OCI-LY1 (cell line): ENCODE measurements around the gene CANT1.

Experiments
- H2AFZ ChIP-seq: fragments of 200-600 bp; sonication (generic), shearing (Covaris generic); 2 replicates; pipeline ENCODE4 v1.6.0; 2014; ENCODE audit warnings: antibody characterized with exemption, mild to moderate bottlenecking, low read length
- H3F3A ChIP-seq: fragments of 200-600 bp; sonication (generic), shearing (Covaris generic); 2 replicates; pipeline ENCODE4 v1.6.0; 2014; ENCODE audit warnings: mild to moderate bottlenecking, antibody characterized with exemption, low read length, moderate library complexity; ENCODE audit not compliant: insufficient read depth
- H3K27ac ChIP-seq: fragments of 200-600 bp; sonication (generic); 2 replicates; pipeline ENCODE4 v1.5.1; 2014; ENCODE audit warnings: low read length, mixed run types, mild to moderate bottlenecking, low read depth; ENCODE audit not compliant: poor library complexity, severe bottlenecking
- H3K27me3 ChIP-seq: fragments of 200-600 bp; sonication (generic); 2 replicates; pipeline ENCODE4 v1.6.0; 2014; ENCODE audit warnings: antibody characterized with exemption, mild to moderate bottlenecking, low read length, moderate library complexity; ENCODE audit not compliant: insufficient read depth
- H3K36me3 ChIP-seq: fragments of 200-600 bp; sonication (generic); 2 replicates; pipeline ENCODE4 v1.6.1; 2014; ENCODE audit warnings: mild to moderate bottlenecking, antibody characterized with exemption, low read length, moderate library complexity, mixed read lengths; ENCODE audit not compliant: insufficient read depth
- H3K4me1 ChIP-seq: fragments of 200-600 bp; sonication (generic); 2 replicates; pipeline ENCODE4 v1.5.1; 2014; ENCODE audit warnings: mild to moderate bottlenecking, low read length, moderate library complexity; ENCODE audit not compliant: insufficient read depth, severe bottlenecking
- H3K4me2 ChIP-seq: fragments of 200-600 bp; sonication (generic), shearing (Covaris generic); 2 replicates; pipeline ENCODE4 v1.6.1; 2014; ENCODE audit warnings: low read length
- H3K4me3 ChIP-seq: fragments of 200-600 bp; sonication (generic); 2 replicates; pipeline ENCODE4 v1.5.1; 2014; ENCODE audit warnings: low read length, low read depth, mild to moderate bottlenecking, mixed read lengths; ENCODE audit not compliant: poor library complexity, severe bottlenecking
- H3K79me2 ChIP-seq: fragments of 200-600 bp; shearing (Covaris generic); 2 replicates; pipeline ENCODE4 v1.6.1; 2016; ENCODE audit warnings: mixed run types, low read length, mixed read lengths; ENCODE audit not compliant: insufficient read depth
- H3K9ac ChIP-seq: fragments of 200-600 bp; sonication (generic), shearing (Covaris generic); 2 replicates; pipeline ENCODE4 v1.6.1; 2014; ENCODE audit warnings: mild to moderate bottlenecking, low read length, mixed read lengths
- H3K9me2 ChIP-seq: fragments of 200-600 bp; sonication (generic), shearing (Covaris generic); 2 replicates; pipeline ENCODE4 v1.6.1; 2014; ENCODE audit warnings: low read depth, mild to moderate bottlenecking, low read length, mixed read lengths
- H3K9me3 ChIP-seq: fragments of 200-600 bp; shearing (Covaris generic); 2 replicates; pipeline ENCODE4 v1.6.1; 2014; ENCODE audit warnings: low read length, mixed read lengths
- H4K20me1 ChIP-seq: fragments of 200-600 bp; sonication (generic), shearing (Covaris generic); 2 replicates; pipeline ENCODE4 v1.6.0; 2016; ENCODE audit warnings: mild to moderate bottlenecking, low read length; ENCODE audit not compliant: insufficient read depth
- CTCF ChIP-seq: fragments of 200-600 bp; sonication (generic), shearing (Covaris generic); IDR thresholded peaks from 2 replicates; pipeline ENCODE4 v1.5.1; 2017; ENCODE audit warnings: mild to moderate bottlenecking, antibody characterized with exemption, low read length, moderate library complexity, mixed read lengths
- EZH2 ChIP-seq: fragments of 200-600 bp; sonication (generic), shearing (Covaris generic); IDR thresholded peaks from 2 replicates; pipeline ENCODE4 v1.8.0; 2017; ENCODE audit warnings: borderline replicate concordance, mixed run types, mild to moderate bottlenecking, antibody characterized with exemption, low read length, moderate library complexity, mixed read lengths

The CANT1 gene

GRCh38 chr17:78991017-78991738 is 18.4 kb downstream of the CANT1 start:
- Histone ChIP-seq H4K20me1 (no peaks in the 10 kb centered on the region), H3K4me2 (no peak overlapping the region), H3K27me3 (no peaks in the 10 kb centered on the region), H3K9me2 (no peaks in the 10 kb centered on the region), H3F3A (no peaks in the 10 kb centered on the region), H3K4me3 (no peak overlapping the region), H2AFZ (no peak overlapping the region), H3K36me3 (peaks cover 49% of the 10 kb centered on the region), H3K9ac (no peak overlapping the region), H3K79me2 (no peaks in the 10 kb centered on the region), H3K4me1 (no peaks in the 10 kb centered on the region), H3K9me3 (no peaks in the 10 kb centered on the region), H3K27ac (no peak overlapping the region)
- no peak for TF ChIP-seq EZH2
- TF ChIP-seq CTCF, result no peak

- H3K4me2 ChIP-seq, result no peak overlapping the region
- no peaks in the 10 kb centered on the region for H3K4me1 ChIP-seq
- no peaks in the 10 kb centered on the region for H3K27me3 ChIP-seq
- H2AFZ ChIP-seq, result no peak overlapping the region
- no peaks in the 10 kb centered on the region for H3K79me2 ChIP-seq
- no peak overlapping the region for H3K9ac ChIP-seq
- no peaks in the 10 kb centered on the region for H3F3A ChIP-seq
- no peak overlapping the region for H3K4me3 ChIP-seq
- H3K9me3 ChIP-seq, result no peaks in the 10 kb centered on the region
- TF ChIP-seq EZH2 (no peak), CTCF (no peak)
- H4K20me1 ChIP-seq, result no peaks in the 10 kb centered on the region
- H3K9me2 ChIP-seq, result no peaks in the 10 kb centered on the region
- H3K27ac ChIP-seq, result no peak overlapping the region
- peaks cover 42% of the 10 kb centered on the region for H3K36me3 ChIP-seq
Observed at GRCh38 chr17:78990349-78991016, 19.1 kb downstream of the CANT1 start.

- no peaks in the 10 kb centered on the region for H3K27me3 ChIP-seq
- no peaks in the 10 kb centered on the region for H3K79me2 ChIP-seq
- H3K27ac ChIP-seq, result no peak overlapping the region
- no peaks in the 10 kb centered on the region for H3F3A ChIP-seq
- H3K36me3 ChIP-seq, result peaks cover 30% of the 10 kb centered on the region
- H3K4me1 ChIP-seq, result no peaks in the 10 kb centered on the region
- H2AFZ ChIP-seq, result no peak overlapping the region
- H4K20me1 ChIP-seq, result no peaks in the 10 kb centered on the region
- H3K4me2 ChIP-seq, result no peak overlapping the region
- H3K9me2 ChIP-seq, result no peaks in the 10 kb centered on the region
- no peak overlapping the region for H3K9ac ChIP-seq
- H3K9me3 ChIP-seq, result no peaks in the 10 kb centered on the region
- no peak overlapping the region for H3K4me3 ChIP-seq
- no peak for TF ChIP-seq EZH2
- TF ChIP-seq CTCF, result no peak
Observed at GRCh38 chr17:78988152-78988551, 21.4 kb downstream of the CANT1 start.
